ENCODE results near the gene GALNT10. TPM values are rescaled to one million over a fixed set of nuclear protein-coding genes. Genes with fewer than 3 reads are reported as not detected.

The GALNT10 gene
- total and polyA plus RNA-seq, 2 of the 4 experiments (the other 2 are of a cell fraction), result 46.2 to 67.0 TPM

DNA sequence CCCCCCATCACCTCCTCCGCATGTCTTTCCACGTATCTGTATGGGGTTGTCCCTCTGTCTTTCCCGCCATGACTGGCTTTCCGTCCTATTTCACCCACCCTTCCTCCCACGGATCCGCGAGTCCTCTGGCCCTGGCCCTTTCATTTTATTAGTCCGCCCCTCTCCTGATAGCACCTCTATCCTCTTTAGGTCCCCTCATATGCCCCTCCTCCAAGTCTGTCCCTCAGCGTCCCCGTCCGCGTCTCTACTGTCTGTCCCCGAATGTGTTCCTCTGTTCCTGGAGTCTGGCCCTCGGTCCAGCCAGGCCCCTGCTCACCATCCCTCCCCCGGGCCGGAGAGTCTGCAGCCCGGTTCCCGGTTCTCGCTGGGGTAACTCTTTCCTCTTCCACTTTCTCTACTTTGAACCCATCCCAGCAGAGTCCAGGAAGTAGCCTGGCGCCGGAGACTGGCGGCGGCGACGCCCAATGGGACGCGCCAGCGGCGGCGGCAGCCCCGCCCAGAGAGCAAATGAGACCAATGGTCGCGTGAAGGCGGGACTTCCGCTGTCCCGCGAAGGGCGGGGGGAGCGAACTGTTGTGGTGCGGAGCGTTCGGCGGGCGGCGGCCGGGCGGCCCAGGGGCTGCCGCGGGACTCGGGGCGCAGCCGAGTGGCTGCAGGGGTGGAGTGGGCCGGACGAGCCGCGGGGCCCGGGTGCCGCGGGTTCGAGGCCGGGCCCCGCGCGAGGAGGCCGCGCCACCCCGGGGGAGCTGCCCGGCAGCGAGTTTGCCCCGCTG is 255.1 kb downstream of the GALNT10 start, which contains the start of gene SAP30L (continued):
- TF ChIP-seq, protein P1, sequence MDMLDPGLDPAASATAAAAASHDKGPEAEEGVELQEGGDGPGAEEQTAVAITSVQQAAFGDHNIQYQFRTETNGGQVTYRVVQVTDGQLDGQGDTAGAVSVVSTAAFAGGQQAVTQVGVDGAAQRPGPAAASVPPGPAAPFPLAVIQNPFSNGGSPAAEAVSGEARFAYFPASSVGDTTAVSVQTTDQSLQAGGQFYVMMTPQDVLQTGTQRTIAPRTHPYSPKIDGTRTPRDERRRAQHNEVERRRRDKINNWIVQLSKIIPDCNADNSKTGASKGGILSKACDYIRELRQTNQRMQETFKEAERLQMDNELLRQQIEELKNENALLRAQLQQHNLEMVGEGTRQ (IDR thresholded peaks at IDR 0.05; ENCODE audit: low read depth, low read length), result peak; percentile 46; the same call in 1 of the 2 replicates

All from IMR-90 (cell line).